ENCODE data around the gene HSD17B14.

Gene HSD17B14

DNA sequence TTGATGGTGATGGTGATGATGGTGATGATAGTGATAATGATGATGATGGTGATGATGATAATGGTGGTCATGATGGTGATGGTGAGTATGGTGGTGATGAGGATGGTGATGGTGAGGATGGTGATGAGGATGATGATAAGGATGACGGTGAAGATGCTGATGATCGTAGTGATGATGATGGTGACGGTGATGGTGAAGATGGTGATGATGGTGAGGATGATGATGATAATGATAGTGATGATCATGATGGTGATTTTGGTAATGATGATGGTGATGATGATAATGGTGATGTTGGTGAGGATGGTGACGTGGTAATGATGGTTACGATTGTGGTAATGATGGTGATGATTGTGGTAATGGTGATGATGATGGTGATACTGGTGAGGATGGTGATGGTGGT lies 14.7 kb downstream of the HSD17B14 start:
- DNase-seq (ENCODE audit: insufficient read length, low spot score) (no peak), FAIRE-seq (no peak)
- TF ChIP-seq, protein P1, sequence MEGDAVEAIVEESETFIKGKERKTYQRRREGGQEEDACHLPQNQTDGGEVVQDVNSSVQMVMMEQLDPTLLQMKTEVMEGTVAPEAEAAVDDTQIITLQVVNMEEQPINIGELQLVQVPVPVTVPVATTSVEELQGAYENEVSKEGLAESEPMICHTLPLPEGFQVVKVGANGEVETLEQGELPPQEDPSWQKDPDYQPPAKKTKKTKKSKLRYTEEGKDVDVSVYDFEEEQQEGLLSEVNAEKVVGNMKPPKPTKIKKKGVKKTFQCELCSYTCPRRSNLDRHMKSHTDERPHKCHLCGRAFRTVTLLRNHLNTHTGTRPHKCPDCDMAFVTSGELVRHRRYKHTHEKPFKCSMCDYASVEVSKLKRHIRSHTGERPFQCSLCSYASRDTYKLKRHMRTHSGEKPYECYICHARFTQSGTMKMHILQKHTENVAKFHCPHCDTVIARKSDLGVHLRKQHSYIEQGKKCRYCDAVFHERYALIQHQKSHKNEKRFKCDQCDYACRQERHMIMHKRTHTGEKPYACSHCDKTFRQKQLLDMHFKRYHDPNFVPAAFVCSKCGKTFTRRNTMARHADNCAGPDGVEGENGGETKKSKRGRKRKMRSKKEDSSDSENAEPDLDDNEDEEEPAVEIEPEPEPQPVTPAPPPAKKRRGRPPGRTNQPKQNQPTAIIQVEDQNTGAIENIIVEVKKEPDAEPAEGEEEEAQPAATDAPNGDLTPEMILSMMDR (IDR thresholded peaks at IDR 0.05; ENCODE audit: insufficient read depth, missing control alignments): no peak

DNA sequence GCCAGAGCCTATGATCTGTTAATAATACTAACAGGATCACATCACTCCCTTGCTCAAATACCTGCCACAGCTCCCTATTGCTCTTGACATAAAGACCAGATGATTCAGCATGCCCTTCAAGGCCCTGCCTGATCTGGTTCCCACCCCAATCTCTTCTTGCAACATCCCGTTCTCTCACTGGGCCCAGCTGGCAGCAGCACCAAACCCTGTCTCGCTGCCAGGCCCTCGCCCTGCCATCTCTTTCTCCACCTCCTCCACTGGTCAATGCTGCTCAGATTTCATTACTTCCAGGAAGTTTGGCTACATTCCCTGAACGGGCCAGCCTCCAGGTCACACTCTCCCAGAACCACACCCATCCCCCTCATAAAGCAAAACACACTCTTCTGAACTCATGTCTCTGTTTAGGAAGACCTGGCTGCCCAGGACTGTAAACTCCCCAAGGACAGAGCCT lies 16.9 kb downstream of the HSD17B14 start:
- TF ChIP-seq, protein P1 (IDR thresholded peaks at IDR 0.05; ENCODE audit: insufficient read depth, missing control alignments): no peak

DNA sequence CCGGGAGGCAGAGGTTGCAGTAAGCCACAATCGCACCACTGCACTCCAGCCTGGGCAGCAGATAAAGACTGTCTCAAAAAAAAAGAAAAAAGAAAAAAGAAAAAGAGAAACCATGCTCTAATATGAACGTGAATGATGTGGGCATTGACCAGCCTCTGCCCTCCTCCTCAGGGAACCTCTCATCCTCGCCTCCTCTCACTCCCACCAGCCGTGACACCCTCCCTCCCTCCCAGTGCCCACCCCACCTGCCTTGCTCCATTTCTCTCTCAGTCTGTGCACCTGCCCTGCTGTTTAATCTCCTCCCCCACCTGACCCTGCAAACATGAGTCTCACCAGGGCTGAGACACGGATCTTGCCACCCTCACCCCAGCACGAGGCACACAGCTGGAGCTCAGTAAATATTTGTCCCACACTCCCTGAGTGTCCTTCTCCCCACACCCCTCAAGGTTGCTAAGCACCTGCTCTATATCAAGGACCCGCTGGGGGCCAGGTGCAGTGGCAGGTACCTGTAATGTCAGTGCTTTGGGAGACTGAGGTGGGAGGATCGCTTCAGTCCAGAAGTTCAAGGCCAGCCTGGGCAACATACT lies 18.0 kb downstream of the HSD17B14 start:
- FAIRE-seq (no peak), DNase-seq (ENCODE audit: insufficient read length, low spot score) (no peak)
- TF ChIP-seq, protein P1 (IDR thresholded peaks at IDR 0.05; ENCODE audit: insufficient read depth, missing control alignments): no peak

More for the DNA sequence above, 16.9 kb downstream of the HSD17B14 start:
- DNase-seq (ENCODE audit: insufficient read length, low spot score) (no peak), FAIRE-seq (no peak)

DNA sequence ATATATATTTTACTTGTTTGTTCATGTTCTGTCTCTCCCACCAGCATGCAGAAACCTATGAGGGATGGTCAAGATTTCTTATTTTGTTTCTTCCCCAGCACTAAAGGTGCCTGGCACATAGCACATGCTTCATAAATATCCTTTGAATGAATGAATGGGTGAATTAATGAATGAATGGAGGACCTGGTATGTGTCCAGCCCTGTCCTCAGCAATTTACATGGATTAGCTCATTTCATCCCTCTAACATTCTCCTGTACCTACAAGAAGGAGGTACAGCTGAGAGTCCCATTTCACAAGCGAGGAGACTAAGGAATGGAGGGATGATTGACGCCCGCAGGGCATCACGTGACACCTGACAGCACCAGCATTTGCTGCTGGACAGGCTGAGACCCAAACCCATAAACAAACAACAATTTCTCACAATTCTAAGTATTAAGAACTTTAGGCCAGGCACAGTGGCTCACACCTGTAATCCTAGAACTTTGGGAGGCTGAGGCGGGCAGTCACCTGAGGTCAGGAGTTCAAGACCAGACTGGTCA lies 18.6 kb downstream of the HSD17B14 start:
- TF ChIP-seq, protein P1 (IDR thresholded peaks at IDR 0.05; ENCODE audit: insufficient read depth, missing control alignments): no peak
- no peak for FAIRE-seq
- DNase-seq (ENCODE audit: insufficient read length, low spot score): no peak

DNA sequence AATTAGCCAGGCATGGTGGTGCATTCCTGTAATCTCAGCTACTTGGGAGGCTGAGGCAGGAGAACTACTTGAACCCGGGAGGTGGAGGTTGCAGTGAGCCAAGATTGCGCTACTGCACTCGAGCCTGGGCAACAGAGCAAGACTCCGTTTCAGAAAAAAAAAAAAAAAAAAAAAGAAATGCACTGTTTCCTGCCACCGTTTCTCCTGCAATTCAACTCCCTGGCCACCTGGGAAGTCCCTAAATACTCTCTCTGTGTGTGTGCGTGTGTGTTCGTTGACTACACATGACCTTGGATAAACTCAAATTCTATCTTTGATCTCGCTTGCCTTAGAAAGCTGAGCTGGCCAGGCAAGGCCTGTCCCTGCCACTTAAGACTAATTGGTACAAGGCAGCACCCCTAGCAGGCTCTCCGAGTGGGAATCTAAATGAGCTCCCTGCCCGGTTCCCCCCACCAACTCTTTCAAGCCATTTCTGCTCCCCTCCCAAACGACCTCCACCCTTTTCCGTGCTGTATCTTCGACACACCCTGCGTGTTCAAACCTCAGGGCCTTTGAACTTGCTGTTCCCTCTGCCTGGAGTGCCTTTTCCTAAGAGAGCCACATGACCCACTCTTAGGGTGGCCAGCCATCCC lies 20.3 kb downstream of the HSD17B14 start:
- DNase-seq (ENCODE audit: insufficient read length, low spot score): no peak
- TF ChIP-seq, protein P1 (IDR thresholded peaks at IDR 0.05; ENCODE audit: insufficient read depth, missing control alignments): no peak
- no peak for FAIRE-seq

DNA sequence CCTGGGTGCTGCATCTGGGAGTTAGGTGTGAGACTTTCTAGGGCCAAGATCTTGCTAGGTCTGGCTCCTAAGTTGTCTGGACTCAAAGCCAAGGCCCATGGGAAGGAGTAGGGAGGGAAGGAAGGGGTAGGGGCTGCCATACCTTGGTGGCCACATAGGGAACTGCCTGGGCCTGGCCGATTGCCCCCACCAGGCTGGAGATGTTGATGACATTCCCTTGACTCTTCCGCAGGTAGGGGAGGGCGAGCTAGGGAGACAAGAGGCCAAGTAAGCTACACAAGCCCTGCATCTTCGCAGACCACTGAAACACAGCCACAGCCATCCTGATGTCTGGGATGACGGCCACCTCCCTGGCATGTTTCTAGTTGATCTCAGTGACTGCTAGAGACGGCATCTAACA lies 21.4 kb downstream of the HSD17B14 start:
- no peak for DNase-seq (ENCODE audit: insufficient read length, low spot score)
- TF ChIP-seq, protein P1 (IDR thresholded peaks at IDR 0.05; ENCODE audit: insufficient read depth, missing control alignments): no peak
- FAIRE-seq: no peak
